PFSK-1 (cell line): ENCODE data around the gene RHBDL3.

Experiments used
- FOXP2 ChIP-seq: optimal IDR thresholded peaks from 2 replicates; pipeline ENCODE3; 2011; ENCODE audit warnings: borderline replicate concordance, control low read depth, inconsistent platforms; ENCODE audit not compliant: insufficient read depth; ENCODE audit errors: extremely low read length, extremely low read depth
- POLR2AphosphoS5 ChIP-seq: IDR thresholded peaks from 2 replicates; pipeline ENCODE4 v1.6.1; 2012; ENCODE audit warnings: low read depth, mild to moderate bottlenecking, control low read depth, low read length, moderate library complexity
- REST ChIP-seq, 2 experiments: IDR thresholded peaks; 2 replicates each; pipeline versions ENCODE4 v1.6.1 to v1.8.0; 2011 to 2012; ENCODE audit warnings: low read depth in 2 of 2, low read length in 2 of 2, control low read depth in 1 of 2, inconsistent platforms in 1 of 2, mild to moderate bottlenecking in 1 of 2, moderate library complexity in 1 of 2; ENCODE audit not compliant: insufficient read depth in 1 of 2
- SIN3A ChIP-seq: IDR thresholded peaks from 2 replicates; pipeline ENCODE4 v1.6.1; 2012; ENCODE audit warnings: mild to moderate bottlenecking, low read length, moderate library complexity, borderline replicate concordance; ENCODE audit not compliant: insufficient read depth
- TAF1 ChIP-seq: IDR thresholded peaks from 2 replicates; pipeline ENCODE4 v1.6.1; 2012; ENCODE audit warnings: low read length, control low read depth, borderline replicate concordance; ENCODE audit not compliant: insufficient read depth

Gene RHBDL3

GRCh38 chr17:32303781-32304288 is 38.2 kb downstream of the RHBDL3 start:
- TF ChIP-seq POLR2AphosphoS5 (no peak), FOXP2 (no peak)

- TF ChIP-seq POLR2AphosphoS5 (no peak), FOXP2 (no peak), REST (IDR thresholded peaks at IDR 0.05; ENCODE audit: insufficient read depth in 1 of 2, low read depth in 2 of 2, low read length in 2 of 2) (no peak), TAF1 (no peak), SIN3A (no peak)
Measured at GRCh38 chr17:32305049-32305448, 39.4 kb downstream of the RHBDL3 start.

- no peak for TF ChIP-seq TAF1
- TF ChIP-seq SIN3A, result no peak
- TF ChIP-seq POLR2AphosphoS5, result no peak
Measured at GRCh38 chr17:32307658-32308057, 42.0 kb downstream of the RHBDL3 start.

GRCh38 chr17:32311028-32311536 is 45.5 kb downstream of the RHBDL3 start:
- no peak for TF ChIP-seq TAF1
- TF ChIP-seq POLR2AphosphoS5, result no peak
- TF ChIP-seq SIN3A, result no peak
- no peak for TF ChIP-seq FOXP2
- no peak for TF ChIP-seq REST (IDR thresholded peaks at IDR 0.05; ENCODE audit: insufficient read depth in 1 of 2, low read depth in 2 of 2, low read length in 2 of 2)

GRCh38 chr17:32314636-32315035 is 49.0 kb downstream of the RHBDL3 start:
- TF ChIP-seq POLR2AphosphoS5 (no peak), TAF1 (no peak), REST (IDR thresholded peaks at IDR 0.05; ENCODE audit: insufficient read depth in 1 of 2, low read depth in 2 of 2, low read length in 2 of 2) (no peak), FOXP2 (no peak), SIN3A (no peak)

- TF ChIP-seq POLR2AphosphoS5 (no peak), REST (IDR thresholded peaks at IDR 0.05; ENCODE audit: insufficient read depth in 1 of 2, low read depth in 2 of 2, low read length in 2 of 2) (no peak), TAF1 (no peak), SIN3A (no peak), FOXP2 (no peak)
Measured at GRCh38 chr17:32315171-32315570, 49.5 kb downstream of the RHBDL3 start.
